ENCODE measurements around the gene SMOC2. TPM values are rescaled to one million over a fixed set of nuclear protein-coding genes. Genes with fewer than 3 reads are reported as not detected.

Gene SMOC2
- total and polyA plus RNA-seq, 2 donors = 5.4 to 6.5 TPM

GRCh38 chr6:168554898-168555617, 114.1 kb downstream of the SMOC2 start:
- WGBS = 92% methylated on average over 33 of the region's 33 CpGs

GRCh38 chr6:168555618-168556273, 114.8 kb downstream of the SMOC2 start:
- DNase-seq (ENCODE audit: low read depth in 6 of 9, low spot score in 9 of 9) = no peak
- H3K27ac ChIP-seq (ENCODE audit: low read depth in 1 of 2, low read length in 1 of 2) = no peak overlapping the region
- H3K9me3 ChIP-seq (ENCODE audit: control insufficient read depth in 2 of 2, insufficient read depth in 1 of 2, low read length in 1 of 2) = peaks cover 0 to 28% of the 10 kb centered on the region in 2 donors
- H3K36me3 ChIP-seq (ENCODE audit: control insufficient read depth in 2 of 2, insufficient read depth in 2 of 2, low read length in 1 of 2) = no peaks in the 10 kb centered on the region
- no peaks in the 10 kb centered on the region for H3K4me1 ChIP-seq (ENCODE audit: control insufficient read depth in 2 of 2, insufficient read depth in 2 of 2, low read length in 2 of 2)
- 96% methylated on average over 41 of the region's 41 CpGs for WGBS
- H3K4me3 ChIP-seq (ENCODE audit: low read length in 2 of 2) = no peak overlapping the region
- no peaks in the 10 kb centered on the region for H3K27me3 ChIP-seq (ENCODE audit: control insufficient read depth in 2 of 2, insufficient read depth in 1 of 2, low read length in 1 of 2)

More at GRCh38 chr6:168554898-168555617, 114.1 kb downstream of the SMOC2 start:
- no peaks in the 10 kb centered on the region for H3K36me3 ChIP-seq (ENCODE audit: control insufficient read depth in 2 of 2, insufficient read depth in 2 of 2, low read length in 1 of 2)
- DNase-seq (ENCODE audit: low read depth in 6 of 9, low spot score in 9 of 9) = no peak
- no peak overlapping the region for H3K27ac ChIP-seq (ENCODE audit: low read depth in 1 of 2, low read length in 1 of 2)
- no peak overlapping the region for H3K4me3 ChIP-seq (ENCODE audit: low read length in 2 of 2)
- no peaks in the 10 kb centered on the region for H3K27me3 ChIP-seq (ENCODE audit: control insufficient read depth in 2 of 2, insufficient read depth in 1 of 2, low read length in 1 of 2)
- peaks cover 0 to 28% of the 10 kb centered on the region in 2 donors for H3K9me3 ChIP-seq (ENCODE audit: control insufficient read depth in 2 of 2, insufficient read depth in 1 of 2, low read length in 1 of 2)
- H3K4me1 ChIP-seq (ENCODE audit: control insufficient read depth in 2 of 2, insufficient read depth in 2 of 2, low read length in 2 of 2) = no peaks in the 10 kb centered on the region

- Histone ChIP-seq H3K36me3 (ENCODE audit: control insufficient read depth in 2 of 2, insufficient read depth in 2 of 2, low read length in 1 of 2) (no peaks in the 10 kb centered on the region), H3K4me1 (ENCODE audit: control insufficient read depth in 2 of 2, insufficient read depth in 2 of 2, low read length in 2 of 2) (no peaks in the 10 kb centered on the region), H3K9me3 (ENCODE audit: control insufficient read depth in 2 of 2, insufficient read depth in 1 of 2, low read length in 1 of 2) (peaks cover 0 to 28% of the 10 kb centered on the region in 2 donors), H3K4me3 (ENCODE audit: low read length in 2 of 2) (no peak overlapping the region), H3K27me3 (ENCODE audit: control insufficient read depth in 2 of 2, insufficient read depth in 1 of 2, low read length in 1 of 2) (no peaks in the 10 kb centered on the region), H3K27ac (ENCODE audit: low read depth in 1 of 2, low read length in 1 of 2) (no peak overlapping the region)
- 94% methylated on average over 8 of the region's 8 CpGs for WGBS
- DNase-seq (ENCODE audit: low read depth in 6 of 9, low spot score in 9 of 9) = no peak
These were observed 116.5 kb downstream of the SMOC2 start for GRCh38 chr6:168557512-168557911.

- Histone ChIP-seq H3K9me3 (ENCODE audit: control insufficient read depth in 2 of 2, insufficient read depth in 1 of 2, low read length in 1 of 2) (peaks cover 0 to 28% of the 10 kb centered on the region in 2 donors), H3K4me3 (ENCODE audit: low read length in 2 of 2) (no peak overlapping the region), H3K27me3 (ENCODE audit: control insufficient read depth in 2 of 2, insufficient read depth in 1 of 2, low read length in 1 of 2) (no peaks in the 10 kb centered on the region), H3K27ac (ENCODE audit: low read depth in 1 of 2, low read length in 1 of 2) (no peak overlapping the region), H3K4me1 (ENCODE audit: control insufficient read depth in 2 of 2, insufficient read depth in 2 of 2, low read length in 2 of 2) (no peaks in the 10 kb centered on the region), H3K36me3 (ENCODE audit: control insufficient read depth in 2 of 2, insufficient read depth in 2 of 2, low read length in 1 of 2) (no peaks in the 10 kb centered on the region)
- no peak for DNase-seq (ENCODE audit: low read depth in 6 of 9, low spot score in 9 of 9)
- WGBS = 96% methylated on average over 20 of the region's 20 CpGs
These were observed 117.7 kb downstream of the SMOC2 start for GRCh38 chr6:168558686-168559085.

- peaks cover 0 to 24% of the 10 kb centered on the region in 2 donors for H3K9me3 ChIP-seq (ENCODE audit: control insufficient read depth in 2 of 2, insufficient read depth in 1 of 2, low read length in 1 of 2)
- no peaks in the 10 kb centered on the region for H3K36me3 ChIP-seq (ENCODE audit: control insufficient read depth in 2 of 2, insufficient read depth in 2 of 2, low read length in 1 of 2)
- H3K27ac ChIP-seq (ENCODE audit: low read depth in 1 of 2, low read length in 1 of 2) = no peak overlapping the region
- 87% methylated on average over 6 of the region's 6 CpGs for WGBS
- no peaks in the 10 kb centered on the region for H3K27me3 ChIP-seq (ENCODE audit: control insufficient read depth in 2 of 2, insufficient read depth in 1 of 2, low read length in 1 of 2)
- H3K4me3 ChIP-seq (ENCODE audit: low read length in 2 of 2) = no peak overlapping the region
- DNase-seq (ENCODE audit: low read depth in 6 of 9, low spot score in 9 of 9) = no peak
- no peaks in the 10 kb centered on the region for H3K4me1 ChIP-seq (ENCODE audit: control insufficient read depth in 2 of 2, insufficient read depth in 2 of 2, low read length in 2 of 2)
These were observed 118.7 kb downstream of the SMOC2 start for GRCh38 chr6:168559574-168560098.

GRCh38 chr6:168560126-168560525, 119.1 kb downstream of the SMOC2 start:
- Histone ChIP-seq H3K27me3 (ENCODE audit: control insufficient read depth in 2 of 2, insufficient read depth in 1 of 2, low read length in 1 of 2) (no peaks in the 10 kb centered on the region), H3K27ac (ENCODE audit: low read depth in 1 of 2, low read length in 1 of 2) (no peak overlapping the region), H3K36me3 (ENCODE audit: control insufficient read depth in 2 of 2, insufficient read depth in 2 of 2, low read length in 1 of 2) (no peaks in the 10 kb centered on the region), H3K4me1 (ENCODE audit: control insufficient read depth in 2 of 2, insufficient read depth in 2 of 2, low read length in 2 of 2) (no peaks in the 10 kb centered on the region), H3K4me3 (ENCODE audit: low read length in 2 of 2) (no peak overlapping the region), H3K9me3 (ENCODE audit: control insufficient read depth in 2 of 2, insufficient read depth in 1 of 2, low read length in 1 of 2) (peaks cover 0 to 19% of the 10 kb centered on the region in 2 donors)
- no peak for DNase-seq (ENCODE audit: low read depth in 6 of 9, low spot score in 9 of 9)
- 80% methylated on average over 6 of the region's 6 CpGs for WGBS

- peaks cover 0 to 8% of the 10 kb centered on the region in 2 donors for H3K9me3 ChIP-seq (ENCODE audit: control insufficient read depth in 2 of 2, insufficient read depth in 1 of 2, low read length in 1 of 2)
- 86% methylated on average over 29 of the region's 29 CpGs for WGBS
- DNase-seq (ENCODE audit: low read depth in 6 of 9, low spot score in 9 of 9) = no peak
- H3K36me3 ChIP-seq (ENCODE audit: control insufficient read depth in 2 of 2, insufficient read depth in 2 of 2, low read length in 1 of 2) = no peaks in the 10 kb centered on the region
- no peak overlapping the region for H3K27ac ChIP-seq (ENCODE audit: low read depth in 1 of 2, low read length in 1 of 2)
- H3K27me3 ChIP-seq (ENCODE audit: control insufficient read depth in 2 of 2, insufficient read depth in 1 of 2, low read length in 1 of 2) = no peaks in the 10 kb centered on the region
- no peaks in the 10 kb centered on the region for H3K4me1 ChIP-seq (ENCODE audit: control insufficient read depth in 2 of 2, insufficient read depth in 2 of 2, low read length in 2 of 2)
- H3K4me3 ChIP-seq (ENCODE audit: low read length in 2 of 2) = no peak overlapping the region
These were observed 121.7 kb downstream of the SMOC2 start for GRCh38 chr6:168562576-168563151.

GRCh38 chr6:168563656-168564055, 122.7 kb downstream of the SMOC2 start:
- no peaks in the 10 kb centered on the region for H3K4me1 ChIP-seq (ENCODE audit: control insufficient read depth in 2 of 2, insufficient read depth in 2 of 2, low read length in 2 of 2)
- no peak overlapping the region for H3K4me3 ChIP-seq (ENCODE audit: low read length in 2 of 2)
- H3K9me3 ChIP-seq (ENCODE audit: control insufficient read depth in 2 of 2, insufficient read depth in 1 of 2, low read length in 1 of 2) = no peaks in the 10 kb centered on the region
- no peak overlapping the region for H3K27ac ChIP-seq (ENCODE audit: low read depth in 1 of 2, low read length in 1 of 2)
- no peak for DNase-seq (ENCODE audit: low read depth in 6 of 9, low spot score in 9 of 9)
- H3K27me3 ChIP-seq (ENCODE audit: control insufficient read depth in 2 of 2, insufficient read depth in 1 of 2, low read length in 1 of 2) = no peaks in the 10 kb centered on the region
- WGBS = 67% methylated on average over 11 of the region's 11 CpGs
- H3K36me3 ChIP-seq (ENCODE audit: control insufficient read depth in 2 of 2, insufficient read depth in 2 of 2, low read length in 1 of 2) = no peaks in the 10 kb centered on the region

- no peak for DNase-seq (ENCODE audit: low read depth in 6 of 9, low spot score in 9 of 9)
- H3K9me3 ChIP-seq (ENCODE audit: control insufficient read depth in 2 of 2, insufficient read depth in 1 of 2, low read length in 1 of 2) = no peaks in the 10 kb centered on the region
- whole genome bisulfite sequencing = 82% methylated on average over 4 of the region's 4 CpGs
- H3K4me3 ChIP-seq (ENCODE audit: low read length in 2 of 2) = no peak overlapping the region
- no peaks in the 10 kb centered on the region for H3K36me3 ChIP-seq (ENCODE audit: control insufficient read depth in 2 of 2, insufficient read depth in 2 of 2, low read length in 1 of 2)
- H3K4me1 ChIP-seq (ENCODE audit: control insufficient read depth in 2 of 2, insufficient read depth in 2 of 2, low read length in 2 of 2) = no peaks in the 10 kb centered on the region
- H3K27ac ChIP-seq (ENCODE audit: low read depth in 1 of 2, low read length in 1 of 2) = no peak overlapping the region
- H3K27me3 ChIP-seq (ENCODE audit: control insufficient read depth in 2 of 2, insufficient read depth in 1 of 2, low read length in 1 of 2) = no peaks in the 10 kb centered on the region
These were observed 124.1 kb downstream of the SMOC2 start for GRCh38 chr6:168565112-168565511.

Data from thymus (tissue), 11 donors.